HG03103 (cell line): ENCODE data around the gene HIBADH.

Experiments
- ATAC-seq: cut with Tn5 transposase; IDR thresholded peaks from one replicate; pipeline ENCODE4 v1.9.1; 2021; ENCODE audit warnings: low read depth; ENCODE audit not compliant: unreplicated experiment

The HIBADH gene

DNA sequence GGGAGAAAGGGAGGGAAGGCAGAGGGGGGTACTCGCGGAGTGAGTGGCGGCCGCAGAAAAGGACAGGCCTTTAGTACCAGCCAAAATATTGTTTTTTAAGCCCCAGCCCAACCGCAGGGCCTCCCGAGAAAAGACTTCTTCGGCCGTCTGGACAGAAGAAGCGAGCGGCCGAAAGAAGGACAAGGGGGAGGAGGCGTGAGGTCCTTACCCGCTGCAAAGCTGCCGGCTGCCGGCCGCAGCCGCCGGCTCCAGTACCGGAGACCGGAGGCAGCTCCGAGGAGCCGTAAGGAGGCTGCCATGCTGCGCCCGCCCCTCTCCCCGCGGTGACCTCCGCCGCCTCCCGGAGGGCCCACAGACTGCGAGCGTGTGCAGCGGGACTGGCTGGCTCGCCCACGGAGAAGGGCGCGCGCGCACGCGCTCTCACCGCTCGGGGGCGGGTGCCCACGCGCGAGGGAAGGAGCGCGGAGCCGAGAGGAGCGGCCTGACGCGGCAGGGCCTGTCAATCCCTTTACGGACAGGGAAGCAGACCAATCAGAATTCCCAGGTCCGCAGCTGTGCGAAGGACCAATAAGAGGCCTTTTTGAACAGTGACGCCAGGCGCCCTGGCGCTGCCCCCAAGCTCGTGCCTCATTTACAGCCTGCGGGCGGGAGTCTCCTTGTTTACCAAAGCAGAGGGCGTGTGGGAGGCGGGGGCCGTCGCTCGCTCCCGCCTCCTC, at the start of gene HIBADH:
TSS of gene HIBADH (minus strand) at position 394 of the 716 bp plus-strand sequence. CDS start at position 299, 95 bp downstream.
- ATAC-seq: peak; percentile 99

DNA sequence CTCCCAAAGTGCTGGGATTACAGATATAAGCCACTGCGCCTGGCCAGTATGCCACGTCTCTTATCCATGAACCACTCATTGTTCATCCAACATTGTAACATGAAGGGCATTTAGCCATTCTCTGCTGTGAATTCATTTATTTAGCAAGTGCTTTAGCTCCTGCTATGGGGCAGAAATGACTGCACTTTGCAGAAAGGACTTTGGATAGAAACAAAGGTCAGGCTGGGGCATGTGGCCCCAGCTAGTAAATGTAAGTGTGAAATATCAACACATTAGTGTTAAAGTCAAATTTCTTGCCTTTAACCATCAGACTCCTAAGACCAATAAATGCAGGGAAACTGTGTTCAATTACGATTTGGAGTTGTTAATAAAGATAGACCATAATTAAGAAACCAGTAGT, 49.5 kb upstream of the HIBADH start:
- no peak for ATAC-seq

DNA sequence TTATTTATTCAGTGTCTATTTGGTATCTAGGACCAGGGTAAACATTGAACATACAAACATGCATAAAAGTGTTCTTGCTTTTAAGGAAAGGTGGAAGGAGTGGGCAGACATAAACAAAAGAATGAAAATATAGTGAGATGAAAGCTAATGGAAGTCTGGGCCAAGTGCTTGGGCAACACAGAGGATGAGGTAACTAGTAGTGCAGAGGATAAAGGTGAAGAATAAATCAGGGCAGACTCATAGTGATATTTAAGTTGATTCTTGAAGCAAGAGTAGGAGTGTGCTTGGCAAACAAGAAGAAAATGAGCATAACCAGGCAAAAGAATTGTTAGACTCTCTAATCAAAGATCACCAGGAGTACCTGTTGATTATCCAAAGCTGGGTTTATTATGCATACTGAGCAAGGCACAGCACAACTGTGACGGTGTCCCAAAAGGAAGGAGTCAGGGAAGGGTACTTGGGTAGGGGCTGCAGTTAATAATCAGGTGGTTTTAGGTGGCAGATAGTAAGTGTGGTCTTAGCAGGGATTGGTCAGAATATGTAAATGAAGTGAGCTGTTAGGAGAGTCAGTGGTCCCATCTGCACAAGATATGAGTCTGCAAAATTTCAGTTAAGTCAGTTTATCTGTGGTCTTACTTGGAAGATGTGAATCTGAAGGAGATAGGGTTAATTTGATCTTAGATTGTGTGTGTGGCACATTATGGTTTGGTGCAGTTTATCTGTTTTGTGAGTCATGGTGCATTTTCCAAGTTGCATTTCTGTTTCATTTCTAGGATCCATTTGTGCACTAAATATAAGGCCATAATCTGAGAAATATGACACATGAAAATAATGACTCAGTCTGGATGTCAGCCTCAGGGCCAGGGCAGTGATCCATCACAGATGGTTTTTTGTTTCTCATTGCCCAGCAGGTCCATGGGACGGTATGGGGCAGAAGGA, 46.7 kb upstream of the HIBADH start:
- ATAC-seq: no peak

- no peak for ATAC-seq
These were observed 45.8 kb upstream of the HIBADH start for GRCh38 chr7:27708485-27708884.

DNA sequence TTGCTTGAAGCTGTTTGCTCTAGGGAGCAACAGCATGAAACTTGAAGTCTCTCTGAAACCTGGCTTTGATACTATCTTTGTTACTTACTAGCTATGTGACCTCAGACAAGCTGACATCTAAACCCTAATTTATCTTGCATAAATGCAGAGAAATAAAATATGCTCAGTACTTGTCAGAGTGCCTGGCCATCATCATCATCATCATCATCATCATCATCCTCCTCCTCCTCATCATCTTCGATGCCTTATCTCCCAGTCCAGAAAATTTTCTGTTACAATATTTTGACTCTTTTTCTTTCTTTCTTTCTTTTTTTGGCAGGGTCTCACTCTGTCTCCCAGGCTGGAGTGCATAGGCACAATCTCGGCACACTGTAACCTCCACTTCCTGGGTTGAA, 42.5 kb upstream of the HIBADH start:
- ATAC-seq: no peak

DNA sequence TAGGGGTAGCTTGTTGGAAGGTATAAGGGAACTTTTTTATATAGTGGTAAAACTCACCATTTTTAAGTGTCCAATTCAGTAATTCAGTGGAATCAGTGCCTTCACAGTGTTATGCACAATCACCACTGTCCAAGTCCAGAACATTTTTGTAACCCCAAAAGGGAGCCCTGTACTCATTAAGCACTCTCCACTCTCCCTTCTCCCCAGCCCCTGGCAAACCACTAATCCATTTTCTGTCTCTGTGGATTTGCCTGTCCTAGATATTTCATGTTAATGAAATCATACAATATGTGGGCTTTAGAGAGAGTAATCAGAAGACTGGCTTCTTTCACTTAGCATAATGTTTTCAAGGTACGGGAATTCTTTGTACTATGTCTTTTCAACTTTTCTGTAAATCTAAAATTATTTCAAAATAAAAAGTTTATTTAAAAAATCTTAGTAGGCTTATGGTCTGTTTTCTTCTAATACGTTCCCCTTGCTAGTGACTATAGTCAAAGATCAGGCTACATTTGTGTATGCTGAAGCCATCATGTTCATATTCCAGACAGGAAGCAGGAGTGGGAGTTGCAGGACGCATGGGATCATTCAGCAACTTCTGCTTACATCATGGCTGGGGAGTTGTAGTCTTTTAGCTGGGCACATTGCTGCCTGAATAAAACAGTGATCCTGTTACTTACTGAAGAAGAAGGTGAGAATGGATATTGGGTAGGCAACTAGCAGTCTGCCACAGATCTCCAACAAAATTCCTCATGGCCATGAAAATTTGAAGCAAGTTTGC, 41.9 kb upstream of the HIBADH start:
- no peak for ATAC-seq

DNA sequence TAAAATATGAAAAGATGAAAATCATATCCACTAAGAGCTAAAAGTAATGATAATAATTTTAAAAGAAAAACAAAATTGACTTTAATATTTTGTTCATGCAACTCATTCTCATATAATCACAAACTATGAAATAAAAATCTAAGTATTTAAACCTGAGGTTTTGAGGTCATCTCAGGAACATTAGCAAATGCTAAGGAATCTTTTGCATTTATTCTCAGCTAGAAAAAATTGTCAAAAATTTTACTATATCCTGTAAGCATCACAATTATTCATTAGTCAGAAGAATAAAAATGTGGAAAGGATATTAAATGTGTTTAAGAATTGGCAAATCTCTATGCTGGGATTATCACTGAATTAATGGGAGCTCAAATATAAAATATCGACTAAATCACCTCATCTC, 40.5 kb upstream of the HIBADH start:
- no peak for ATAC-seq

GRCh38 chr7:27700501-27700900, 37.8 kb upstream of the HIBADH start:
- no peak for ATAC-seq

GRCh38 chr7:27699751-27700150, 37.1 kb upstream of the HIBADH start:
- ATAC-seq: no peak

- peak; percentile 90 for ATAC-seq
These were observed 35.3 kb upstream of the HIBADH start for GRCh38 chr7:27697861-27698430.

- no peak for ATAC-seq
These were observed 32.4 kb upstream of the HIBADH start for GRCh38 chr7:27695096-27695495.

- ATAC-seq: no peak
These were observed 31.1 kb upstream of the HIBADH start for GRCh38 chr7:27693794-27694193.

GRCh38 chr7:27690649-27691048, 28.0 kb upstream of the HIBADH start:
- ATAC-seq: no peak

DNA sequence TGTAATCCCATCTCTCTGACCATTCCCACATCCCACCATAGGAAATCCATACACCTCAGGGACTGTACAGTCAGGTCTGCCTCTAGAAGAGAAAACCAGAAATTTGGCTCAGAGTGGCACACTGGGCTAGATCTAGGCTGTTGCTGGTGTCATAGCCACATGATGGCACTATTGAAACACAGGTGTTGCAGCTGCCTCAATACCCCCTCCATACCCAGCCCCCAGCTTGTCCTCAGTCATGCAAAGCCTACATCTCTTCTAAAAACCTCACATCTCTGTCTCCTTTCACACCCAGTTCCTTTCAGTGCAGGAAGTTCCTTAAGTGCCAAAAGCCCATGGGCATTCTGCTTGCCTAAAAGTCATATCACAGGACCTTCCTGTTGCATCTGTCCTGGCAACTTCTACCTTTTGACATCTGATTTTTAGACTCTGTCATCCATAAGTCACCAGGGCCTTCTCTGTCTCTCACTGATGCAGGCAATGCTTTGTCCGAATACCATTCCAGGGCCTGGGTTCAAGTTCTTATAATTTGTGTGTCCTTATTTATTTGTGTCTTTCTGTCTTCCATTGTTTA, 27.0 kb upstream of the HIBADH start:
- no peak for ATAC-seq

- no peak for ATAC-seq
These were observed 26.5 kb upstream of the HIBADH start for GRCh38 chr7:27689150-27689549.

DNA sequence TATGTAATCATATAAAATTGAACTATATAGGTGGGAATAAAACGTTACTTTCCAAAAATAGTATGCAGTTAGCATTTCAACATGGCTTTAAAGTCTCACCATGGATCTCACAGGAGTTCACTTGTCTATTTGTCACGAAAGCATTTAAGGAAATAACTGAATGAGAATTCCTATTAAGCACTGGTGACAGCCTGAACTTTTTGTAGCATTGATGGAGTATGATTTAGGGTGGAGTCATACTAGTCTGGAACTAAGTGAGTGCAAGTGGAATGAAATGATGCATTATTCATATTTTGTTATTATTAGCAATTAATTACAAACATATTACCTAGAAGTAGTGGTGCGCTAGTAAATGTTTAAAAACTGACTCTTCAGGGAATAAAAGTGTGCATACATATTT, 26.0 kb upstream of the HIBADH start:
- no peak for ATAC-seq

DNA sequence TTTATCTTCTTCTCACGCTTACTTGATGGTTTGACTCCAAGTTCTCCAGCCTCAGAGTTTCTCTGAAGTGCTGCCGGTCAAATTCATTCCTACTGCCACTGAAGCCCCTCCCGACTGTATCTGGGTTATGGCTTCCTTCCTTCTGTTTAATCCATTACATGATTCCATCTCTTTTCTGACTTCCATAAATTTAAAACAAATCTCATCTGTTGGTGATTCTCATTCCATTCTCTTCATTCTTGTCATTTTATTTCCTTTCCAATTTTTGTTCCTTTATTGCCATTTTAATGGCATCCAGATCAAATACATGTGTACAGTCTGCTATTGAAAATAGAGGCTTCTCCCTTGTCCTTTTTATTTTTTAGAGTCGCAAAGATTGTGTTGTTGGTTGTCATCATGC, 25.4 kb upstream of the HIBADH start:
- no peak for ATAC-seq

GRCh38 chr7:27686315-27686714, 23.6 kb upstream of the HIBADH start:
- no peak for ATAC-seq

GRCh38 chr7:27685893-27686292, 23.2 kb upstream of the HIBADH start:
- no peak for ATAC-seq

- no peak for ATAC-seq
These were observed 22.5 kb upstream of the HIBADH start for GRCh38 chr7:27685209-27685608.
